H1 (cell line): ENCODE results near the gene GLIPR1. TPM values are rescaled to one million over a fixed set of nuclear protein-coding genes. Genes with fewer than 3 reads are reported as not detected.

Source experiments
- ASH2L ChIP-seq: fragments of 200-600, 300-600 bp; sonication (generic); IDR thresholded peaks from one replicate; pipeline ENCODE4 v1.7.1; 2017; ENCODE audit warnings: low read length
- CHD7 ChIP-seq: fragments of 300-600 bp; sonication (generic); IDR thresholded peaks from 2 replicates; pipeline ENCODE4 v1.7.1; 2012; ENCODE audit warnings: low read length, moderate library complexity, mild to moderate bottlenecking, inconsistent platforms; ENCODE audit not compliant: insufficient replicate concordance
- CTCF ChIP-seq, 3 experiments: IDR thresholded peaks; 1 replicate in 2 of 3; 2 replicates in 1 of 3; pipeline versions ENCODE4 v1.5.1 to v1.6.1; 2011; ENCODE audit warnings: low read length in 3 of 3, mild to moderate bottlenecking in 3 of 3, inconsistent platforms in 2 of 3, low read depth in 1 of 3, moderate library complexity in 1 of 3; ENCODE audit not compliant: insufficient read depth in 1 of 3; ENCODE audit errors: control extremely low read depth in 1 of 3
- EZH2 ChIP-seq: fragments of 200-600 bp; sonication (generic); IDR thresholded peaks from 2 replicates; pipeline ENCODE4 v1.7.1; 2012; ENCODE audit warnings: low read depth, mild to moderate bottlenecking, moderate library complexity, low read length, inconsistent platforms; ENCODE audit not compliant: severe bottlenecking
- polyA plus RNA-seq, 7 experiments: library from polyadenylated mRNA; depleted of rRNA in 3 of 7; stranded (reverse) in 5 of 7; unstranded in 2 of 7; fragments of >200 nt in 5 of 7; fragments of 200-250 nt in 2 of 7; gene quantifications; 1 replicate in 5 of 7; 2 replicates in 1 of 7; 4 replicates in 1 of 7; pipeline versions ENCODE4 v1.2.1 to v1.2.3, GENCODE V29; 2011 to 2013; ENCODE audit warnings: missing spikeins in 2 of 7, mixed read lengths in 2 of 7
- total RNA-seq: library from RNA; stranded (reverse); fragmentation: NEBNext Ultra II Directional; extraction: Animal tissue kit (Norgen Biotek cat#: 25700); gene quantifications from 2 replicates; pipeline ENCODE4 v1.2.1, GENCODE V29; 2021

GLIPR1 gene
- total and polyA plus RNA-seq, 2 of the 8 experiments (the other 6 are each of a cell fraction or from before 2014, with no cell fraction given) = 0.23 to 1.5 TPM

GRCh38 chr12:75477137-75477536 is 3.4 kb upstream of the GLIPR1 start (continued):
- no peak for TF ChIP-seq CHD7
- TF ChIP-seq ASH2L = no peak
- TF ChIP-seq CTCF (IDR thresholded peaks at IDR 0.05; ENCODE audit: control extremely low read depth in 1 of 3, insufficient read depth in 1 of 3, low read depth in 1 of 3, low read length in 3 of 3) = no peak
- no peak for TF ChIP-seq EZH2
